ENCODE measurements around the gene OXNAD1. TPM values are rescaled to one million over a fixed set of nuclear protein-coding genes. Genes with fewer than 3 reads are reported as not detected.
A peak's percentile ranks its signal among the peaks of the same experiment; 100 is the strongest.

Gene OXNAD1
- total and polyA plus RNA-seq, 2 of the 13 experiments (the other 11 are each of a cell fraction or from before 2014, with no cell fraction given): 9.9 to 18.8 TPM

GRCh38 chr3:16247282-16248061, 17.5 kb upstream of the OXNAD1 start (continued):
- 0 out of 2 replicates have a peak, but pooled peaks have one; percentile 37 for TF ChIP-seq TFDP1 (CRISPR knock-in tag; IDR thresholded peaks at IDR 0.05; ENCODE audit: borderline replicate concordance)
- peak; percentile 50; the same call in 1 of the 2 replicates for TF ChIP-seq RXRB (CRISPR knock-in tag; IDR thresholded peaks at IDR 0.05; ENCODE audit: borderline replicate concordance)
- 0 out of 2 replicates have a peak, but pooled peaks have one; percentile 21 for TF ChIP-seq HOMEZ (CRISPR knock-in tag; IDR thresholded peaks at IDR 0.05; ENCODE audit: low read depth)
- TF ChIP-seq KAT8 (CRISPR knock-in tag; IDR thresholded peaks at IDR 0.05): 0 out of 2 replicates have a peak, but pooled peaks have one; percentile 12
- TF ChIP-seq ZNF260 (CRISPR knock-in tag; IDR thresholded peaks at IDR 0.05; ENCODE audit: borderline replicate concordance, low read depth): no peak
- TF ChIP-seq PRMT3 (CRISPR knock-in tag; IDR thresholded peaks at IDR 0.05; ENCODE audit: borderline replicate concordance, low read depth): no peak
- 0 out of 2 replicates have a peak, but pooled peaks have one; percentile 28 for TF ChIP-seq FOXO1 (CRISPR knock-in tag; IDR thresholded peaks at IDR 0.05)
- peak; percentile 45; the same call in 1 of the 2 replicates for TF ChIP-seq ARID3A (IDR thresholded peaks at IDR 0.05; ENCODE audit: low read depth, low read length)
- 0 out of 2 replicates have a peak, but pooled peaks have one; percentile 44 for TF ChIP-seq SSRP1 (CRISPR knock-in tag; IDR thresholded peaks at IDR 0.05)
- 0 out of 2 replicates have a peak, but pooled peaks have one; percentile 7 for TF ChIP-seq ZBTB7B (CRISPR knock-in tag; IDR thresholded peaks at IDR 0.05)
- peak; percentile 33; the same call in 1 of the 2 replicates for TF ChIP-seq ZFX (CRISPR knock-in tag; IDR thresholded peaks at IDR 0.05; ENCODE audit: low read depth)
- TF ChIP-seq ZNF605 (CRISPR knock-in tag; IDR thresholded peaks at IDR 0.05): peak; percentile 41; the same call in 1 of the 2 replicates
- peak; percentile 27; the same call in 1 of the 2 replicates for TF ChIP-seq ONECUT2 (CRISPR knock-in tag; IDR thresholded peaks at IDR 0.05)
- 0 out of 2 replicates have a peak, but pooled peaks have one; percentile 19 for TF ChIP-seq ZNF580 (CRISPR knock-in tag; IDR thresholded peaks at IDR 0.05; ENCODE audit: borderline replicate concordance, low read depth)
- 0 out of 2 replicates have a peak, but pooled peaks have one; percentile 34 for TF ChIP-seq DRAP1 (CRISPR knock-in tag; IDR thresholded peaks at IDR 0.05)
- TF ChIP-seq ZNF687 (CRISPR knock-in tag; IDR thresholded peaks at IDR 0.05): peak; percentile 86
- TF ChIP-seq MXI1 (IDR thresholded peaks at IDR 0.05; ENCODE audit: borderline replicate concordance, low read depth, low read length): peak; percentile 16; the same call in 1 of the 3 replicates
- TF ChIP-seq GATAD2A (CRISPR knock-in tag; IDR thresholded peaks at IDR 0.05): peak; percentile 34; the same call in 1 of the 2 replicates
- 0 out of 2 replicates have a peak, but pooled peaks have one; percentile 19 for TF ChIP-seq FOSL2 (CRISPR knock-in tag; IDR thresholded peaks at IDR 0.05)

Data from HepG2 (cell line).